ENCODE results near the gene AP3S1. TPM values are rescaled to one million over a fixed set of nuclear protein-coding genes. Genes with fewer than 3 reads are reported as not detected.
"Not testable (repeated sequence)": the region's sequence is repeated elsewhere in the genome, so short reads cannot be mapped to it uniquely, and the experiment has no call there.

The AP3S1 gene
- total RNA-seq, 4 donors from 2014 or later, result 69.4 to 199 (median 97.3) TPM

DNA sequence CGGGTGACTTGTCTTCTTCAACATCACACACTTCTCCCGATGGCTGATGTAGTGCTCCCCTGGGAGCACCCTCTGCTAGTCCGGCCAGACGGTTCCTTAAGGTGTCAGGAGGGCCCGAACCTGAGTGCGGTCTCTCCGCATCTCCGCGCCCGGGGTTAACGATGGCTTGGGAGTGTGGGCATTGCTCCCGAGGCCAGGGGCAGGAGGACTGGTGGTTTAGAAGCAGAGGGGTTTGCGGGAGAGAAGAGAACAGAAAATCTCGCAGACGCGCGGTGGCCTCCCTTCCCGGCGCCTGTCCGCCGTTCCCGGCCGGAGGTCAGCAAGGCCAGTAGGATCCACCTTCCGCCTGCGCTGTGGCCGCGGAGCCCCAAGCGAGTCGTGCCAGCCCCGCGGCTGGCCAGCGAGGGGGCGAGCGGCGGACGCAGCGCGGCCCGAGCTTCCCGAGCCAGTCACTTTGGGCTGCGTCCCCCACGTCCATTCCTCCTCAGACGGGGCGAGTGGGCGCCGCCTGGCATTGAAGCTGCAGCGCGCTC is 26.0 kb upstream of the AP3S1 start:
- TF ChIP-seq, protein P1, sequence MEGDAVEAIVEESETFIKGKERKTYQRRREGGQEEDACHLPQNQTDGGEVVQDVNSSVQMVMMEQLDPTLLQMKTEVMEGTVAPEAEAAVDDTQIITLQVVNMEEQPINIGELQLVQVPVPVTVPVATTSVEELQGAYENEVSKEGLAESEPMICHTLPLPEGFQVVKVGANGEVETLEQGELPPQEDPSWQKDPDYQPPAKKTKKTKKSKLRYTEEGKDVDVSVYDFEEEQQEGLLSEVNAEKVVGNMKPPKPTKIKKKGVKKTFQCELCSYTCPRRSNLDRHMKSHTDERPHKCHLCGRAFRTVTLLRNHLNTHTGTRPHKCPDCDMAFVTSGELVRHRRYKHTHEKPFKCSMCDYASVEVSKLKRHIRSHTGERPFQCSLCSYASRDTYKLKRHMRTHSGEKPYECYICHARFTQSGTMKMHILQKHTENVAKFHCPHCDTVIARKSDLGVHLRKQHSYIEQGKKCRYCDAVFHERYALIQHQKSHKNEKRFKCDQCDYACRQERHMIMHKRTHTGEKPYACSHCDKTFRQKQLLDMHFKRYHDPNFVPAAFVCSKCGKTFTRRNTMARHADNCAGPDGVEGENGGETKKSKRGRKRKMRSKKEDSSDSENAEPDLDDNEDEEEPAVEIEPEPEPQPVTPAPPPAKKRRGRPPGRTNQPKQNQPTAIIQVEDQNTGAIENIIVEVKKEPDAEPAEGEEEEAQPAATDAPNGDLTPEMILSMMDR (IDR thresholded peaks at IDR 0.05), result no peak
- no peak for TF ChIP-seq POLR2A (IDR thresholded peaks at IDR 0.05)
- Histone ChIP-seq H3K9me3 (no peaks in the 10 kb centered on the region), H3K27ac (peak overlapping the region in 3 of 4 donors; percentile 71 to 75 (median 72)), H3K4me3 (peak overlapping the region; percentile 26 to 63 (median 47)), H3K4me1 (peaks cover 11 to 17% (median 12%) of the 10 kb centered on the region in 3 donors), H3K36me3 (no peaks in the 10 kb centered on the region), H3K27me3 (peaks cover 0 to 76% (median 12%) of the 10 kb centered on the region in 4 donors)
- WGBS, 2 donors, result 4 to 5% methylated on average over 2 to 7 of the region's 48 CpGs
- no peak for DNase-seq
- intact Hi-C loops (cut with DNase I), result no loop called here

DNA sequence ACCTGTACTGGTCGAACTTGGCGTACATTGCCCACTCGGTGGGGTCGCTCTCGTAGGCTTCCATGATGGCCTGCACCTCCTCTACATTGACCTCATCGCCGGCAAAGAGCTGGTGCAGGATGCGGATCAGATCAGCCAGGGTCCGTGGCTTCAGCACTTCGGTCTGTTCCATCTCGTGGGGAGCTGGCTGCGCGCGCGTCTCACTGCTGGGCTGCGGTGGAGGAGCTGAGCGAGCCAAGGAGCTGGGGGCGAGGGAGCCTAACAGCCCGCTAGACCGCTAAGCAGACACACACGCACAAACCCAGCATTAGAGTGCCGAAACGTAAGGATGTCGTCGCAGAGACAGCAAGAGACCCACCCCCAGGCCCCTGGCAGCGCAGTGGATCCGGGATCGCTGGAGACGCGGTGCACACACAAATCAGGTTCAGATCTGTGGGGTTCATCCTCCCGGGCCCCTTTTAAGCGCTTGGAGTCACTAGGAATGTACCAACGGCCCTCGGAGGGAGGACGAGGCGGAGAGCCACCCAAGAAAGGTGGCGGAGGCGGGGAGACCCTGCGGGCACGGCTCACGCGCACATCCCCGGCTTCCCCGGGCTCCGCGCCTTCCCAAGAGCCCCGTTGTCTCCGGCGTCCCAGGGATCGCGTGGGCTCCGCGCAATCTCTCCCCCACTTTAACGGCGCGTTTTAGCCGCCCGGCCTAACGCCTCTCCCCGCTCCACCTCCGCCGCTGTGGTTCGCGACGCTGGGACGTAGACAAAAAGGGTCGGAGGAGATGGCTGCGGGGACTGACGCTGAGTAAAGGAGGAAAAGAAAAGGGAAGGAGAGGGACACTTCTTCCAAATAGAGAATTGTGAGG is 25.3 kb upstream of the AP3S1 start, which contains the start of gene CDO1:
Gene CDO1, minus strand, starts transcription at position 434 of the 856 bp plus-strand sequence. Its CDS starts 262 bp downstream, at position 172.
- Histone ChIP-seq H3K27me3 (peaks cover 0 to 76% (median 12%) of the 10 kb centered on the region in 4 donors), H3K27ac (peak within 1 kb of the TSS; percentile 57 to 75 (median 72)), H3K9me3 (no peaks in the 10 kb centered on the region), H3K4me3 (peak within 1 kb of the TSS; percentile 26 to 63 (median 47)), H3K4me1 (peaks cover 11 to 17% (median 12%) of the 10 kb centered on the region in 3 donors), H3K36me3 (no peaks in the 10 kb centered on the region)
- intact Hi-C loops (cut with DNase I), result no loop called here
- WGBS, 2 donors, result 0 to 5% methylated on average over 8 to 20 of the region's 69 CpGs
- DNase-seq, result no peak
- peak in 1 of 4 donors; percentile 28 for TF ChIP-seq POLR2A (IDR thresholded peaks at IDR 0.05)
- TF ChIP-seq, protein P1 (IDR thresholded peaks at IDR 0.05), result no peak

DNA sequence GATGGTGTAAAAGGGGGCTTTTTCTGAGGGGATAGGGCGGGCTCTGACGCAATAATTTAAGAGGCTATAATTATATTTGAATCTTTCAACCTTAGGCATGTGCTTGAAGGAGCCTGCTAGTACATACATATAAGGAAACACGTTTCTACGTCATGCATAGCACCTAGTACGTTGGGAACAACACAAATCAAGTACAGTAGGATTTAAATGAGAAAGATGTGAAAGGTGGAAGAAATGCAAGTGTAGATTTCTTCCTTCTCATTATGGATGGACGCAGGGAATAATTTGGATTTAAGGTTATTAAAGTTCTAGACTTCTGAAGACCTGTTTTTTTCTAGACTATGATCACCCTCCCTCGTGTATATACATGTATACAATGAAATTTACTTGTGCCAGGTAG is 24.3 kb upstream of the AP3S1 start:
- no peak for TF ChIP-seq POLR2A (IDR thresholded peaks at IDR 0.05)
- TF ChIP-seq, protein P1 (IDR thresholded peaks at IDR 0.05), result no peak
- Histone ChIP-seq H3K36me3 (no peaks in the 10 kb centered on the region), H3K27me3 (peaks cover 0 to 73% (median 12%) of the 10 kb centered on the region in 4 donors), H3K4me3 (no peak overlapping the region), H3K9me3 (no peaks in the 10 kb centered on the region), H3K4me1 (peaks cover 11 to 17% (median 12%) of the 10 kb centered on the region in 3 donors), H3K27ac (no peak overlapping the region)
- intact Hi-C loops (cut with DNase I), result no loop called here
- 75 to 84% methylated on average over 7 of the region's 7 CpGs for WGBS, 2 donors
- no peak for DNase-seq

DNA sequence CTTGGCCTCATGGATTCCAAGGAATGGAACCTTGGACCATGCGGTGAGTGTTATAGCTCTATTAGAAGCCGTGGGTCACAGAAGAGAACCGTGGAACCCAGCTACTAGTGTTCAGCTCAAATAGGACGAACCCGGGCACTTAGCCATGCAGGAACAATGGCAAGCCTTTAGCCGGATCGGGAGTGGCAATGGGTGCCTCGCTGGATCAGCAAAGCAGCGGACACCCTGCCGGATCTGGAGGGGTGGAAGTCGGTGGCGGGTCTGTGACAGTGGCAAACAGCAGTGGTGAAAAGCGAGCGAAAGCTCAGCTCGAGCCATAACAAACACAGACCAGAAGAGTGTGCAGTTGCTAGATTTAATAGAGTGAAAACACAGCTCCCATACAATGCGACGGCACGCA is 22.9 kb upstream of the AP3S1 start:
- intact Hi-C loops (cut with DNase I), result no loop called here
- WGBS, 2 donors, result 67 to 86% methylated on average over 16 to 17 of the region's 18 CpGs
- Histone ChIP-seq H3K27ac (no peak overlapping the region), H3K9me3 (no peaks in the 10 kb centered on the region), H3K4me3 (no peak overlapping the region), H3K36me3 (no peaks in the 10 kb centered on the region), H3K4me1 (peaks cover 11 to 17% (median 12%) of the 10 kb centered on the region in 3 donors), H3K27me3 (peaks cover 0 to 59% (median 12%) of the 10 kb centered on the region in 4 donors)
- no peak for TF ChIP-seq POLR2A (IDR thresholded peaks at IDR 0.05)
- TF ChIP-seq, protein P1 (IDR thresholded peaks at IDR 0.05), result no peak
- DNase-seq, result no peak

DNA sequence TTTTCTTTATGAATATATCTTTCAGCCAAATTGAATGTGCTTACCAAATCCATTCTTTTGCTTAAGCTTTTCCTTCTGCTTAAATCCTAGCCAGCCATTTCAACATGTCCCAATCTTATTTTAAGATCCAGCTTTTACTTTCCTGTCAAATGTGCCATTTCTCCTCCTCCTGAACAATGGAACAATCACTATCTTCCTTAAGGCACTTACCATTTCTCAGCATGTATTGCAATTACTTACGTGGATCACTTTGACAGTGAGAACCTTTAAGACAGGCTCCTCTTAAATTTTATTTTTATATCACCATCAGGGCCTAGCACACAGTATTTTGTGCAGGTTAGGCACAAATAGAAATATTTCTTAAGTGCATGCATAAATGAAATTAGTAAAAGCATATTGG is 20.9 kb upstream of the AP3S1 start:
- Histone ChIP-seq H3K36me3 (no peaks in the 10 kb centered on the region), H3K27me3 (peaks cover 0 to 38% (median 3%) of the 10 kb centered on the region in 4 donors), H3K4me3 (no peak overlapping the region), H3K27ac (no peak overlapping the region), H3K4me1 (peaks cover 2 to 11% (median 7%) of the 10 kb centered on the region in 3 donors), H3K9me3 (peaks cover 0 to under 1% (median 0%) of the 10 kb centered on the region in 3 donors)
- 81 to 100% methylated on average over 1 of the region's 1 CpG for WGBS, 2 donors
- TF ChIP-seq, protein P1 (IDR thresholded peaks at IDR 0.05), result no peak
- TF ChIP-seq POLR2A (IDR thresholded peaks at IDR 0.05), result no peak
- no peak for DNase-seq
- intact Hi-C loops (cut with DNase I), result no loop called here

DNA sequence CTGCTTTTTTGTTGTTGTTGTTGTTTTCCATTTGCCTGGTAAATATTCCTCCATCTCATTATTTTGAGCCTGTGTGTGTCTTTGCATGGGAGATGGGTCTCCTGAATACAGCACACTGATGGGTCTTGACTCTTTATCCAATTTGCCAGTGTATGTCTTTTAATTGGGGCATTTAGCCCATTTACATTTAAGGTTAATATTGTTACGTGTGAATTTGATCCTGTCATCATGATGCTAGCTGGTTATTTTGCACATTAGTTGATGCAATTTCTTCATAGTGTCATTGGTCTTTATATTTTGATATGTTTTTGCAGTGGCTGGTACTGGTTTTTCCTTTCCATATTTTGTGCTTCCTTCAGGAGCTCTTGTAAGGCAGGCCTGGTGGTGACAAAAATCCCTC is 16.8 kb upstream of the AP3S1 start:
- DNase-seq; H3K9me3 ChIP-seq; intact Hi-C loops (cut with DNase I); H3K4me1 ChIP-seq; H3K27ac ChIP-seq; H3K4me3 ChIP-seq; H3K27me3 ChIP-seq: not testable (repeated sequence)
- 96 to 100% methylated on average over 1 of the region's 1 CpG for WGBS, 2 donors
- peaks cover 0 to 27% (median 7%) of the 10 kb centered on the region in 3 donors for H3K36me3 ChIP-seq
